ENCODE measurements around the gene AGTPBP1.

- no peak for TF ChIP-seq TAF1 (IDR thresholded peaks at IDR 0.05; ENCODE audit: borderline replicate concordance, low read depth, low read length)
- no peak for TF ChIP-seq POLR2AphosphoS5 (IDR thresholded peaks at IDR 0.05; ENCODE audit: low read depth, low read length)
- TF ChIP-seq POLR2A (IDR thresholded peaks at IDR 0.05; ENCODE audit: low read depth, low read length): no peak
These were observed 94.2 kb downstream of the AGTPBP1 start for GRCh38 chr9:85647571-85647970.

All from GM12892 (cell line).